Activated CD8-positive, alpha-beta memory T cell treated with anti-CD3 and anti-CD28 coated beads, Interleukin-2, amount 10 ng/mL, durations not matched to agents 7 days and 5 days (primary cell): ENCODE measurements around the gene NUP210L. TPM values are rescaled to one million over a fixed set of nuclear protein-coding genes. Genes with fewer than 3 reads are reported as not detected.

ENCODE experiments used
- ATAC-seq: fragments of 150-1000 bp; cut with Tn5 transposase; one replicate; pipeline ENCODE4 v1.10.0; 2021; ENCODE audit warnings: moderate library complexity
- CTCF ChIA-PET: fragments of 350-600 bp; sonication (Branson Sonifier 250); formaldehyde crosslinking; loops from one replicate; lab custom pipeline; 2021; ENCODE audit warnings: antibody characterized with exemption; lab: Charles Lee
- DNase-seq: peaks from one replicate; pipeline ENCODE4 v3.0.0-alpha.2; 2020
- H3K27ac Mint-ChIP-seq: one replicate; pipeline ENCODE4 v1.8.0; 2021; ENCODE audit warnings: mild to moderate bottlenecking, mixed read lengths
- H3K27me3 Mint-ChIP-seq: one replicate; pipeline ENCODE4 v1.8.0; 2021; ENCODE audit warnings: mixed read lengths
- H3K36me3 Mint-ChIP-seq: one replicate; pipeline ENCODE4 v1.8.0; 2021; ENCODE audit warnings: mild to moderate bottlenecking, mixed read lengths
- H3K4me1 Mint-ChIP-seq: one replicate; pipeline ENCODE4 v1.8.0; 2021; ENCODE audit warnings: mixed read lengths
- H3K4me3 Mint-ChIP-seq: one replicate; pipeline ENCODE4 v1.8.0; 2021; ENCODE audit warnings: mild to moderate bottlenecking, moderate library complexity, mixed read lengths
- H3K9me3 Mint-ChIP-seq: one replicate; pipeline ENCODE4 v1.8.0; 2022; ENCODE audit warnings: low read depth, mixed read lengths
- total RNA-seq, 2 experiments: library from RNA; stranded (reverse); gene quantifications; one replicate each; pipeline ENCODE4 v1.2.3, GENCODE V29; 2021

The NUP210L gene
- total RNA-seq, 2 experiments from 2014 or later, result 0.09 TPM; not detected in 1

- H3K27me3 Mint-ChIP-seq, result no peaks in the 10 kb centered on the region
- DNase-seq, result no peak
- peak overlapping the region; percentile 99 for H3K4me3 Mint-ChIP-seq
- H3K4me1 Mint-ChIP-seq, result peaks cover 56% of the 10 kb centered on the region
- H3K9me3 Mint-ChIP-seq, result no peaks in the 10 kb centered on the region
- peak overlapping the region; percentile 99 for H3K27ac Mint-ChIP-seq
- peaks cover 46% of the 10 kb centered on the region for H3K36me3 Mint-ChIP-seq
- CTCF ChIA-PET, result interaction anchor here (0.7 to 1.6 kb wide), 7 partner anchors 16 to 153 kb away, joined by 3 to 5 read pairs (median 3); partner anchors contain the start of genes HAX1 and UBAP2L
- no peak for ATAC-seq
Observed at GRCh38 chr1:154181944-154182343, 27.1 kb upstream of the NUP210L start.

GRCh38 chr1:154179946-154180687 lies 25.2 kb upstream of the NUP210L start:
- H3K36me3 Mint-ChIP-seq, result peaks cover 60% of the 10 kb centered on the region
- peak overlapping the region; percentile 99 for H3K4me3 Mint-ChIP-seq
- peaks cover 59% of the 10 kb centered on the region for H3K4me1 Mint-ChIP-seq
- CTCF ChIA-PET, result interaction anchor here (1.6 to 2.0 kb wide), 2 partner anchors 20 to 155 kb away, joined by 5 to 9 read pairs; no protein-coding TSS in a partner anchor
- H3K27ac Mint-ChIP-seq, result peak overlapping the region; percentile 99
- ATAC-seq, result no peak
- H3K9me3 Mint-ChIP-seq, result no peaks in the 10 kb centered on the region
- H3K27me3 Mint-ChIP-seq, result no peaks in the 10 kb centered on the region
- no peak for DNase-seq

GRCh38 chr1:154178911-154179811 lies 24.3 kb upstream of the NUP210L start:
- H3K4me3 Mint-ChIP-seq, result peak overlapping the region; percentile 99
- H3K4me1 Mint-ChIP-seq, result peaks cover 62% of the 10 kb centered on the region
- peak overlapping the region; percentile 48 for H3K27ac Mint-ChIP-seq
- H3K36me3 Mint-ChIP-seq, result peaks cover 66% of the 10 kb centered on the region
- ATAC-seq (no peak), DNase-seq (no peak)
- CTCF ChIA-PET, result interaction anchor here (0.7 to 2.0 kb wide), 3 partner anchors 20 to 155 kb away, joined by 3 to 9 read pairs (median 3); no protein-coding TSS in a partner anchor
- H3K9me3 Mint-ChIP-seq, result no peaks in the 10 kb centered on the region
- H3K27me3 Mint-ChIP-seq, result no peaks in the 10 kb centered on the region

GRCh38 chr1:154178013-154178412 lies 23.1 kb upstream of the NUP210L start:
- Mint-ChIP-seq H3K4me1 (peaks cover 59% of the 10 kb centered on the region), H3K27ac (peak overlapping the region; percentile 48), H3K27me3 (no peaks in the 10 kb centered on the region), H3K4me3 (peak overlapping the region; percentile 99), H3K9me3 (no peaks in the 10 kb centered on the region), H3K36me3 (peaks cover 65% of the 10 kb centered on the region)
- no peak for ATAC-seq
- CTCF ChIA-PET, result interaction anchor here (1.0 to 1.1 kb wide), 2 partner anchors 21 to 94 kb away, joined by 3 read pairs; partner anchors contain the start of gene HAX1
- DNase-seq, result no peak

GRCh38 chr1:154176337-154176736 lies 21.5 kb upstream of the NUP210L start:
- Mint-ChIP-seq H3K36me3 (peaks cover 71% of the 10 kb centered on the region), H3K4me3 (no peak overlapping the region), H3K27me3 (no peaks in the 10 kb centered on the region), H3K4me1 (peaks cover 69% of the 10 kb centered on the region), H3K27ac (peak overlapping the region; percentile 71), H3K9me3 (no peaks in the 10 kb centered on the region)
- CTCF ChIA-PET, result interaction anchor here (0.7 to 1.6 kb wide), 3 partner anchors 23 to 175 kb away, joined by 3 to 7 read pairs (median 3); no protein-coding TSS in a partner anchor
- no peak for DNase-seq
- no peak for ATAC-seq

- Mint-ChIP-seq H3K27ac (no peak overlapping the region), H3K4me1 (peaks cover 66% of the 10 kb centered on the region), H3K4me3 (no peak overlapping the region), H3K36me3 (peaks cover 73% of the 10 kb centered on the region), H3K9me3 (no peaks in the 10 kb centered on the region), H3K27me3 (no peaks in the 10 kb centered on the region)
- CTCF ChIA-PET, result interaction anchor here (1.4 kb wide), 1 partner anchor 25 kb away, joined by 3 read pairs; no protein-coding TSS in a partner anchor
- DNase-seq, result no peak
- ATAC-seq, result no peak
Observed at GRCh38 chr1:154174654-154175053, 19.8 kb upstream of the NUP210L start.

GRCh38 chr1:154171880-154172279 lies 17.0 kb upstream of the NUP210L start:
- H3K27ac Mint-ChIP-seq, result peak overlapping the region; percentile 16
- ATAC-seq (no peak), DNase-seq (no peak)
- peaks cover 72% of the 10 kb centered on the region for H3K36me3 Mint-ChIP-seq
- peaks cover 38% of the 10 kb centered on the region for H3K4me1 Mint-ChIP-seq
- no peaks in the 10 kb centered on the region for H3K9me3 Mint-ChIP-seq
- CTCF ChIA-PET, result no interaction called here
- no peak overlapping the region for H3K4me3 Mint-ChIP-seq
- H3K27me3 Mint-ChIP-seq, result no peaks in the 10 kb centered on the region

GRCh38 chr1:154171223-154171583 lies 16.3 kb upstream of the NUP210L start:
- DNase-seq (no peak), ATAC-seq (no peak)
- H3K4me1 Mint-ChIP-seq, result peaks cover 34% of the 10 kb centered on the region
- CTCF ChIA-PET, result interaction anchor here (1.0 kb wide), 1 partner anchor 308 kb away, joined by 3 read pairs; no protein-coding TSS in a partner anchor
- no peak overlapping the region for H3K27ac Mint-ChIP-seq
- H3K36me3 Mint-ChIP-seq, result peaks cover 72% of the 10 kb centered on the region
- no peaks in the 10 kb centered on the region for H3K27me3 Mint-ChIP-seq
- no peaks in the 10 kb centered on the region for H3K9me3 Mint-ChIP-seq
- H3K4me3 Mint-ChIP-seq, result no peak overlapping the region

GRCh38 chr1:154170547-154171222 lies 15.8 kb upstream of the NUP210L start:
- no peaks in the 10 kb centered on the region for H3K9me3 Mint-ChIP-seq
- ATAC-seq (peak; percentile 73), DNase-seq (peak; percentile 66)
- H3K36me3 Mint-ChIP-seq, result peaks cover 72% of the 10 kb centered on the region
- H3K4me1 Mint-ChIP-seq, result peaks cover 34% of the 10 kb centered on the region
- no peaks in the 10 kb centered on the region for H3K27me3 Mint-ChIP-seq
- H3K4me3 Mint-ChIP-seq, result no peak overlapping the region
- H3K27ac Mint-ChIP-seq, result peak overlapping the region; percentile 44
- CTCF ChIA-PET, result interaction anchor here (1.0 to 1.2 kb wide), 2 partner anchors 13 to 309 kb away, joined by 3 to 4 read pairs; no protein-coding TSS in a partner anchor

- Mint-ChIP-seq H3K4me1 (peaks cover 39% of the 10 kb centered on the region), H3K4me3 (no peak overlapping the region), H3K27ac (no peak overlapping the region), H3K27me3 (no peaks in the 10 kb centered on the region), H3K9me3 (no peaks in the 10 kb centered on the region), H3K36me3 (peaks cover 83% of the 10 kb centered on the region)
- CTCF ChIA-PET, result interaction anchor here (0.6 to 1.0 kb wide), 2 partner anchors 10 to 162 kb away, joined by 3 to 5 read pairs; no protein-coding TSS in a partner anchor
- no peak for ATAC-seq
- no peak for DNase-seq
Observed at GRCh38 chr1:154167461-154167860, 12.6 kb upstream of the NUP210L start.

GRCh38 chr1:154166207-154166606 lies 11.3 kb upstream of the NUP210L start:
- DNase-seq (no peak), ATAC-seq (no peak)
- no peaks in the 10 kb centered on the region for H3K9me3 Mint-ChIP-seq
- CTCF ChIA-PET, result interaction anchor here (0.6 kb wide), 1 partner anchor 16 kb away, joined by 3 read pairs; no protein-coding TSS in a partner anchor
- H3K27me3 Mint-ChIP-seq, result no peaks in the 10 kb centered on the region
- H3K4me1 Mint-ChIP-seq, result peaks cover 30% of the 10 kb centered on the region
- peaks cover 83% of the 10 kb centered on the region for H3K36me3 Mint-ChIP-seq
- H3K4me3 Mint-ChIP-seq, result no peak overlapping the region
- no peak overlapping the region for H3K27ac Mint-ChIP-seq

- CTCF ChIA-PET, result interaction anchor here (1.0 to 1.7 kb wide), 3 partner anchors 21 to 173 kb away, joined by 4 to 5 read pairs (median 5); partner anchors contain the start of genes RAB13 and UBAP2L
- DNase-seq (no peak), ATAC-seq (no peak)
- peaks cover 81% of the 10 kb centered on the region for H3K36me3 Mint-ChIP-seq
- H3K27ac Mint-ChIP-seq, result peak overlapping the region; percentile 92
- no peaks in the 10 kb centered on the region for H3K27me3 Mint-ChIP-seq
- no peak overlapping the region for H3K4me3 Mint-ChIP-seq
- H3K9me3 Mint-ChIP-seq, result peaks cover 3% of the 10 kb centered on the region
- H3K4me1 Mint-ChIP-seq, result peaks cover 72% of the 10 kb centered on the region
Observed at GRCh38 chr1:154159554-154159953, 4.7 kb upstream of the NUP210L start.
